ENCODE measurements around the gene PDLIM5. TPM values are rescaled to one million over a fixed set of nuclear protein-coding genes. Genes with fewer than 3 reads are reported as not detected.

Gene PDLIM5
- total RNA-seq, 1 experiment from 2014 or later = 158 TPM

GRCh38 chr4:94446386-94446785 lies 5.4 kb upstream of the PDLIM5 start:
- no TSS peak for BruUV-seq (replicated peaks)
- CTCF ChIA-PET = interaction anchor here (0.7 kb wide), 1 partner anchor 54 kb away, joined by 3 read pairs; no protein-coding TSS in a partner anchor
- POLR2A ChIA-PET = interaction anchor here (1.0 kb wide), 1 partner anchor 33 kb away, joined by 3 read pairs; no protein-coding TSS in a partner anchor
- peak; percentile 85 for DNase-seq (ENCODE audit: unreplicated experiment)
- peak overlapping the region; percentile 3 for H3K27ac Mint-ChIP-seq (ENCODE audit: low read depth, unreplicated experiment)
- peaks cover 26% of the 10 kb centered on the region for H3K4me1 Mint-ChIP-seq (ENCODE audit: insufficient read depth, unreplicated experiment)
- no peaks in the 10 kb centered on the region for H3K36me3 Mint-ChIP-seq (ENCODE audit: insufficient read depth, unreplicated experiment)
- no peak for TF ChIP-seq CTCF (IDR thresholded peaks at IDR 0.05; ENCODE audit: unreplicated experiment)
- no peaks in the 10 kb centered on the region for H3K27me3 Mint-ChIP-seq (ENCODE audit: insufficient read depth, unreplicated experiment)
- H3K4me3 Mint-ChIP-seq (ENCODE audit: unreplicated experiment) = no peak overlapping the region
- intact Hi-C loops (cut with micrococcal nuclease) = no loop called here
- H3K9me3 Mint-ChIP-seq (ENCODE audit: unreplicated experiment) = no peaks in the 10 kb centered on the region

- Mint-ChIP-seq H3K27ac (ENCODE audit: low read depth, unreplicated experiment) (peak overlapping the region; percentile 3), H3K4me1 (ENCODE audit: insufficient read depth, unreplicated experiment) (peaks cover 26% of the 10 kb centered on the region), H3K36me3 (ENCODE audit: insufficient read depth, unreplicated experiment) (peaks cover 7% of the 10 kb centered on the region), H3K9me3 (ENCODE audit: unreplicated experiment) (no peaks in the 10 kb centered on the region), H3K27me3 (ENCODE audit: insufficient read depth, unreplicated experiment) (no peaks in the 10 kb centered on the region), H3K4me3 (ENCODE audit: unreplicated experiment) (no peak overlapping the region)
- TF ChIP-seq CTCF (IDR thresholded peaks at IDR 0.05; ENCODE audit: unreplicated experiment) = no peak
- no TSS peak for BruUV-seq (replicated peaks)
- POLR2A ChIA-PET = interaction anchor here (0.6 to 9.3 kb wide), 4 partner anchors 9 to 104 kb away, joined by 3 to 288 read pairs (median 3); no protein-coding TSS in a partner anchor
- intact Hi-C loops (cut with micrococcal nuclease) = no loop called here
- DNase-seq (ENCODE audit: unreplicated experiment) = no peak
- CTCF ChIA-PET = interaction anchor here (0.6 kb wide), 1 partner anchor 41 kb away, joined by 3 read pairs; no protein-coding TSS in a partner anchor
These were observed 3.9 kb upstream of the PDLIM5 start for GRCh38 chr4:94447754-94448411.

DNA sequence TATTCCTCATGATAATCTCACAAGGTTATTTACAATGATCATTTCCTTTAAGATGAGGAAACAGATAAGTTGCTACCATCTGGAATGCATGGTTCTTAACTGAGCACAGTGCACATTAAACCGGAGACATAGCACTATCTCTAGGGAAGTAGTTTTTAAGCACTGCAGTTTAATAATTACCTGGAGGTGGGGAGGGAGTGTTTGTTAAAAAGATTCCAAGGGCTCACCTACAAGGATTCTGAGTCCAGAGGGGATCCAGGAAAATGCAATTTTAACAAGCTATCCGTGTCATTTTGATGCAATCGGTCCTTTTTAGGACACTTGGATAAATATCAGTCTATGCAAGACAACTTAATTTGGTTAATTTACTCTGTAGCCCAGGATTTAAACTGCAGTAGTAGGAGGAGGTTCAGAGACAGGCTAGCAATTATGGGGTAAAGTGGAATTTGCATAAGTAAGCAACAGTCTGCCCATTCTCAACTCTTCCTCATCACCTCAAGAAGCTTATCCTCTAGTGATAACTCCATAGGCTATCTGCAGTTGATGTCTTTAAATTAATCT lies 2.8 kb upstream of the PDLIM5 start:
- peaks cover 9% of the 10 kb centered on the region for H3K36me3 Mint-ChIP-seq (ENCODE audit: insufficient read depth, unreplicated experiment)
- no peaks in the 10 kb centered on the region for H3K27me3 Mint-ChIP-seq (ENCODE audit: insufficient read depth, unreplicated experiment)
- no peak for DNase-seq (ENCODE audit: unreplicated experiment)
- no peaks in the 10 kb centered on the region for H3K9me3 Mint-ChIP-seq (ENCODE audit: unreplicated experiment)
- H3K27ac Mint-ChIP-seq (ENCODE audit: low read depth, unreplicated experiment) = no peak overlapping the region
- TF ChIP-seq CTCF (IDR thresholded peaks at IDR 0.05; ENCODE audit: unreplicated experiment) = no peak
- intact Hi-C loops (cut with micrococcal nuclease) = no loop called here
- ChIA-PET CTCF (interaction anchor here (0.6 to 3.5 kb wide), 3 partner anchors 42 to 138 kb away, joined by 3 to 18 read pairs (median 3); no protein-coding TSS in a partner anchor), POLR2A (interaction anchor here (1.2 to 9.3 kb wide), 2 partner anchors 38 to 39 kb away, joined by 3 to 288 read pairs; no protein-coding TSS in a partner anchor)
- no TSS peak for BruUV-seq (replicated peaks)
- H3K4me1 Mint-ChIP-seq (ENCODE audit: insufficient read depth, unreplicated experiment) = peaks cover 26% of the 10 kb centered on the region
- H3K4me3 Mint-ChIP-seq (ENCODE audit: unreplicated experiment) = no peak overlapping the region

DNA sequence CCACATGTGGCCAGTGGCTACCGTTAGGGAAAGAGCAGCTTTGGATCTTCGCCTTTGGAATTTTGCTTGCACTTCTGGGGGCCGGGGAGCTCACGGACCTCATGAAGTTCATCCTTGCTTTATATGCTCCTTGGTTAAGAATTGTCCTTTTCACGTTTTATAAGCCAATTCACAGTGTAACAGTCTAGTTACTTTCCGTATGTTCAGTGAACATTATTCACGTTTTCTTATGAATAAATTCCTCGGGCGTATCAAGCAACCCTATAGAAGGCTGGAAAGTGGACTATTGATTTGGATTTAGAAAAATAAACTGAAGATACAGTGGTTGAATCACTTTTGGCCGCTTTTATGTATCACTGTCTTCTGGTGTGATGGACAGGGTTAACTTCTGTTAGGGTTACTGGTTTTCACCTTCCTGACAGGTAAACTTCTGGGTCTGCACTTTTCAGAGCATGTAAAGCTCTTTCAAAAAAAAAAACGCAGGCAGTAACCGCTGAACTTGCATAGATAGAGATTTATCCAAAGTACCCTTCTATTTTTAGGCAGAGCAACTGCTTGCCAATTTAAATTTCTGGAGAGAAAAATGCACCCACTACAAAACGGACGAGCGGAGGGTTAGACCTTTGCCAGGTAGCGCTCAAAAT lies 569 bp upstream of the PDLIM5 start:
- CTCF ChIA-PET = interaction anchor here (0.8 to 3.5 kb wide), 3 partner anchors 19 to 44 kb away, joined by 3 to 18 read pairs (median 7); no protein-coding TSS in a partner anchor
- no peaks in the 10 kb centered on the region for H3K27me3 Mint-ChIP-seq (ENCODE audit: insufficient read depth, unreplicated experiment)
- H3K27ac Mint-ChIP-seq (ENCODE audit: low read depth, unreplicated experiment) = peak overlapping the region; percentile 85
- H3K4me3 Mint-ChIP-seq (ENCODE audit: unreplicated experiment) = peak overlapping the region; percentile 73
- BruUV-seq (replicated peaks) = no TSS peak
- intact Hi-C loops (cut with micrococcal nuclease) = loop anchor here (5.0 kb wide), 2 partner anchors 131 to 149 kb away; no protein-coding TSS in a partner anchor
- POLR2A ChIA-PET = interaction anchor here (0.6 to 9.3 kb wide), 23 partner anchors 9 to 152 kb away, joined by 3 to 288 read pairs (median 6); no protein-coding TSS in a partner anchor
- no peak for DNase-seq (ENCODE audit: unreplicated experiment)
- H3K9me3 Mint-ChIP-seq (ENCODE audit: unreplicated experiment) = no peaks in the 10 kb centered on the region
- no peak for TF ChIP-seq CTCF (IDR thresholded peaks at IDR 0.05; ENCODE audit: unreplicated experiment)
- H3K4me1 Mint-ChIP-seq (ENCODE audit: insufficient read depth, unreplicated experiment) = peaks cover 38% of the 10 kb centered on the region
- H3K36me3 Mint-ChIP-seq (ENCODE audit: insufficient read depth, unreplicated experiment) = peaks cover 20% of the 10 kb centered on the region

Data from MCF 10A (cell line).